ENCODE data around the gene NFIA. TPM values are rescaled to one million over a fixed set of nuclear protein-coding genes. Genes with fewer than 3 reads are reported as not detected.
A peak's percentile ranks its signal among the peaks of the same experiment; 100 is the strongest.

Gene NFIA
- total RNA-seq, 1 donor: 19.7 TPM

DNA sequence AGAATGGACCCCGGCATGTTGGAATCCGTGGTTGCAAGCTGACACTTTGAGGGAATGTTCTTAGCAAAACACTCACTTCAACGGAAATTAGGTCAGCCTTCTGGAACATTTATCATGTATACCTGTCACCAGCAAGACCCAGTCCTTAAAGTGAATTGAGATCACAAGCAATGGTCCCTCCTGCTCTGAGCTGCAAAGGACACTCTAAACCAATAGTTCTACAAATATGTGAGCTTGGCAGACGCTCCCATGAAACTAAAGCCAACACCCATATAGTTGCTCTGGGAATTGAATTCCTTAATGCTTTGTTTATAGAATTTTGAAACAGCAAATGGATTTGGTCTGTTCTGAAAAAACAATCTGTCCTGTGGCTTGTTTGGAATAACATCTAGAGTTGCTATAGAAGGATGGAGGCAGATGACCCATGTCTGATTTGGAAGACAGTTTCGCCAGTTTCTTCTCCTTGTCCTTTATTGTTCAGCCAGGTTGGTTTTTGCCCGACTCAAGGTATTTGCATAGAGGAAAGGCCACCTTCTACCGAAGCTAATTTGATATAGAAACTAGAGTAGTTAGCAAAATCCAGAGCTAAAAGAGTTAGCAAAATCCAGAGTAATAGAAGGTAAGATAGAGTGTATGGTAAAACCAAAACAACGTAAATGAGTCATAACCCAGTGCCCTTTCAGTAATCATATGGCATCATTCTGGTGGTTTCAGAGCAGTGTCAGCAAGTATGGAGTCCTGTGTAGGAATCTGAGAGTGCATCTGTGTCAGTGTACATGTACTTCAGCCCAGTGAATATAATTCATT lies 236.2 kb downstream of the NFIA start:
- DNase-seq (ENCODE audit: low read depth in 2 of 3, low spot score in 2 of 3): peak in 2 of 3 donors; percentile 44 to 68

DNA sequence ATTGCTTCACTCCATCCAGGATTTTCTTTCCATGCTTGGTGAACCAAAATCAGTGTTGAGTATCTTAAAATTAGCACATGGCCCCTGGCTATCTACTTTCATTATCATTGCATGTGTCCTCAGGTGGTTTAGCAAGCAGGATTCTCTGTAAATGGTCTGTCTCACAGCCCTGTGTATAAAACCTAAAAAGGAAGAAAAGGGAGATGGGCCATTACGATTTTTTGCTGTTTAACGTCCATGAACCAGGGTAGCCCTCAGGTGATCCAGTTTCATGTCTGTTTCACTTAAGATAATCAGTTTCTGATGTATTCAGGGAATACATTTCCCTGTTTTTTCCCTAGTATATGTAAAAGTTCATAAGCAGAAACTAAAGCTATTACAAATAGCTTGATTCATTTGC lies 238.2 kb downstream of the NFIA start:
- DNase-seq (ENCODE audit: low read depth in 2 of 3, low spot score in 2 of 3): no peak

- DNase-seq (ENCODE audit: low read depth in 2 of 3, low spot score in 2 of 3): no peak
These were observed 239.8 kb downstream of the NFIA start for GRCh38 chr1:61322008-61322744.

- DNase-seq (ENCODE audit: low read depth in 2 of 3, low spot score in 2 of 3): no peak
These were observed 240.4 kb downstream of the NFIA start for GRCh38 chr1:61322769-61323168.

DNA sequence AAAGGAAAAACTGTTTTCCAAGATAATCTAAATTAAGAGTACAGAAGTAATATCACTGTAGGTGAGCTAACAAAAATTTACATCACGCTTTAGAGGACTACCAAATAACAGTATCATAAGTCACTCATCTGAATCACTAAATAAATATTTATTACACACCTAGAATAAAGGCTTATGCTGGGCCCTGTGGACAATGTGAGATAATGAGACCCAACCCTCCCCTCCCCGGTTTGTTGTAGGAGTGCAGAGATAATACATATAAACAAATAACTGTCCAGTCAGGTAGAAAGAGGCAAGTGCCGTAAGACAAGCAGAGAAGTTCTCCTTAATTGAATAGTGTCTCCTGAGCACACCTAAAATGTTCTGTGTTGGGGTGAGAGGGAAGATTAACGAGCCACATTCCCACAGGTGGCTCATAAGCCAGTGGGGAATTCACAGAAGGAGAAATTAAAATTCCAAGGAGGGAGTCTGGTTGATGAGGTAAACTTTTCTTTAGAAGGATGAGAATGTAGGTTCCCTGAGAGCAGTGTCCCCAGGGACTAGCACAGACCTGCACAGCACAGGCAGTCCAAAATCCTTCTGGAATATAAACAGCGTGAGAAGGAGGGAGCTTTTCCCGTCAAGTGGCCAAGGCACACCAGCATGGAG lies 241.4 kb downstream of the NFIA start:
- DNase-seq (ENCODE audit: low read depth in 2 of 3, low spot score in 2 of 3): no peak

DNA sequence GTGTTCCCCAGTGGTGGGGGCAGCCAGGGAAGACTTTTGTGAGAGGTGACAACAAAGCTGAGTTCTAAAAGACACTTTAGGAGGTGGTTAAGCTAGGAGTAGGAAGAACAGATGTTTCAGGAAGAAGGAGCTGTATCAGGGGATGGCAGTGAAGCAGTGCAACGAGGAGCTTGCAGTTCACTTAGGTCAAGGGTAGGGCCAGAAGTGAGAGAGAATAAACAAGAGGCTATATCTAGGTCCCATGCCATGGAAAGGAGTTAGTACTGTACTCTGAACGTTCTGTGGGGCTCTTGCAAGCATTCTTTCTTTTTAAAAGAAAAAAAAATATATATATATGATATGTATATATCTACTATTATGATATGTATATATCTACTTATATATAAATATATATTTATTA lies 244.4 kb downstream of the NFIA start:
- no peak for DNase-seq (ENCODE audit: low read depth in 2 of 3, low spot score in 2 of 3)

- no peak for DNase-seq (ENCODE audit: low read depth in 2 of 3, low spot score in 2 of 3)
These were observed 245.1 kb downstream of the NFIA start for GRCh38 chr1:61327436-61327835.

DNA sequence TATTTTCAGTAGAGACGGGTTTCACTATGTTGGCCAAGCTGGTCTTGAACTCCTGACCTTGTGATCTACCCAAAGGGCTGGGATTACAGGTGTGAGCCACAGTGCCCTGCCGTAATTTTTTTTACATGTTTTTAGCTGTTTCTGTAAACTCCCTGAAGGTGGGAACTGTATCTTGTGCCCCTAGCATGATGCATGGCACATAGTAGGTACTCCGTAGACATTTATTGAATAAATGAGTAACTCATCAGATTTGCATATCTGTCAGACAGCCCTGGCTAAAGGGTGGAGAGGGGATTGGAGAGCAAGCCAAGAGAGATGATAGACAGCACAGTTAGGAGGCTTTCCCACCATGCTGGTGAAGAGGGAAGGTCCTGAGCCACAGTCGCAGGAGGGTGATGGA lies 247.2 kb downstream of the NFIA start:
- DNase-seq (ENCODE audit: low read depth in 2 of 3, low spot score in 2 of 3): no peak

- DNase-seq (ENCODE audit: low read depth in 2 of 3, low spot score in 2 of 3): no peak
These were observed 247.7 kb downstream of the NFIA start for GRCh38 chr1:61330018-61330417.

DNA sequence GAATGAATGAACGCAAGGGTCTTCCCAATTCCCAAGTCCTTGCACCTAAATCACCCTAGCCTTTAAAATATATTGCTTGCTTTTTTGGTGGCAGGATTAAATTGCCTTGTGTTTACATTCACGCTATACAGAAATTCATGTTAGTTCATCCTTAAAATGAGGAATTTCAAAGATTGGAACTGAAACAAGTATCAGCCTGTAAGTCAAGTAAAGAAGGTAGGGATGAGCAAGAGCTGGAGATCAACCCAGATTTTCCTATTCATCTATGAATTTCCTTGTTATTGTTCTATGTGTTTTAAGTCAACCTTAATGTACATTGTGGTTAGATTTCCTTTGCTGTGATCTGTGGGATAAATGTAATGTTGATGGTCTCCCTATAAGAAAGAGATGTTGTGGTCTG lies 248.2 kb downstream of the NFIA start:
- no peak for DNase-seq (ENCODE audit: low read depth in 2 of 3, low spot score in 2 of 3)

DNA sequence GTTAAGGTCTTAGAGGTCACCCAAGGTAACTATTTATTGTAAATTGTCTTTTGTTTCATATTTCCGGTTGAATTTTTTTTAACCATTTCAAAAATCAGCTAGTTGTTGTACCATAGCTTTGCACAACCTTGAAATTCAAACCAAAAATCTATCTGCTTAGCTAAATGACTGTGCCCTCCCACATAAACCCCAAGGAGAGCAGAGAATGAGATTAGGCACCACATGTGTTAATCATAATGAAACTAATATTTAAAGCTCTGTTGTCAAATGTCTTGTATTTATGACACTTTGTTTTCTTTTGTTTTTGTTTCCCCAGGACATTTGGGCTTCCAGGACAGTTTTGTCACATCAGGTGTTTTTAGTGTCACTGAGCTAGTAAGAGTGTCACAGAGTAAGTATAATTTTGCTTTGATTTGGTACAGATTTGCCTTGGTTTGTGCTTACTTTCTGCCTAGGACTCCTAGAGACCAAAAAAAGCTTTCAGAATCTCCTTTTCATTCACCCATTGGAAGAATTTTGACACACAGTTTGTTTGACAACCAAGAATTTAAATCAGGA lies 249.9 kb downstream of the NFIA start:
- no peak for DNase-seq (ENCODE audit: low read depth in 2 of 3, low spot score in 2 of 3)

GRCh38 chr1:61332796-61333195 lies 250.4 kb downstream of the NFIA start:
- DNase-seq (ENCODE audit: low read depth in 2 of 3, low spot score in 2 of 3): no peak

DNA sequence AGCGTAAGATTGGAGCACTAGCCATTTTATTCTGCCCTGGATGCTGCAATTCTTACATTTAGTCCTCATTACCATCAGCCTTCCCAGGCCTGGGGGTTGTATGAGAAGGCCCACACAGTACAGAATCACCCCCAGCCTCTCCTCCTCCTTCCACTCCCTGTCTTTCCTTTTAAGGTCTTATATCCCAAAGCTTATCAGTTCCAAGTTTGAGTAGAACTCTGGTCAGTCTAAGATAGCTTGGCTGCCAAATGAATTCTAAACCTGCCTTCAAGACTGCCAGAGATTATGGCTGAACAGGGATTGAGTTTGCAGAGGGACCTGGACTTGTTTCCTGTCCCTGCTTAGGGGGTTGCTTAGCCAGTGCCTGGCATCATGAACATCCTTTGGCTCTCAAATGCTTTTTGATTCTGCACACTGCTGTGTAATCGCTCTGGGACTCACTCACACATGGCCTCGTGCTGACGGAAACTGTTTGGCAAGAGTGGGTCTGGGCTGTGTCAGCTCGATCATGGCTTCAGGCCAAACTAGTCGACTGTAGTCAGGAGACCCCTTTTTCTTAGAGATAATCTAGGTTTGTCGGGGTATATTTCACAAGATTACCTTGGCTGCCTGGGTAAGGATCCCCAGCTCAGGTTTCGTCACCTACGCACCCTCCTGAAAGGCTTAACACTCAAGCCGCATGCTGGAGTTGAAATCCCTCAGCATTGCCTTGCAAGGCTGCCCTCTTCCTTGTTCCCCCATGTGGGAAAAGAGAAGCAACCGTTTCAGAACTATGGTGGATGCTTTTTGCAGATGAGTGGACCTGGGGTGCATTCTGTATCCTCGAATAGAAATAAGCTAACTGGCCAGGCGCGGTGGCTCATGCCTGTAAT lies 252.6 kb downstream of the NFIA start:
- DNase-seq (ENCODE audit: low read depth in 2 of 3, low spot score in 2 of 3): no peak

DNA sequence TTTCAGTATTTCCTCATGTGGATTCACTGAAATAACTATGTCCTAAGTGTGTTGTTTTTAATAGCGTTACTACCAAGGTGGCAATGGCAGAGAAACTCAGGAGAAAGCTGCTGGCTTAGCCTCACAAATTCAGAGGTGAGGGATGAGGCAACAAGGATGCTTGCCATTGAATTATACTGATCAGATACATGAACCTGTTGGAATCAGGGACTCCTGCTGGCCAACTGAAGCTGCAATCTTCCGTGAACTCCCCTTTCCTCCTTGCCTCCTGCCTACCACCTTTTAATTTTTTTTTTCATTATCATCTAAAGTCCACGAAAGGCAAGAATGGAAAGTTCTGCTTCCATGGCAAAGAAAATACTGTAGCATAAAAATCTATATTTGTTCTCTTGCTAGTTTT lies 254.7 kb downstream of the NFIA start:
- no peak for DNase-seq (ENCODE audit: low read depth in 2 of 3, low spot score in 2 of 3)

DNA sequence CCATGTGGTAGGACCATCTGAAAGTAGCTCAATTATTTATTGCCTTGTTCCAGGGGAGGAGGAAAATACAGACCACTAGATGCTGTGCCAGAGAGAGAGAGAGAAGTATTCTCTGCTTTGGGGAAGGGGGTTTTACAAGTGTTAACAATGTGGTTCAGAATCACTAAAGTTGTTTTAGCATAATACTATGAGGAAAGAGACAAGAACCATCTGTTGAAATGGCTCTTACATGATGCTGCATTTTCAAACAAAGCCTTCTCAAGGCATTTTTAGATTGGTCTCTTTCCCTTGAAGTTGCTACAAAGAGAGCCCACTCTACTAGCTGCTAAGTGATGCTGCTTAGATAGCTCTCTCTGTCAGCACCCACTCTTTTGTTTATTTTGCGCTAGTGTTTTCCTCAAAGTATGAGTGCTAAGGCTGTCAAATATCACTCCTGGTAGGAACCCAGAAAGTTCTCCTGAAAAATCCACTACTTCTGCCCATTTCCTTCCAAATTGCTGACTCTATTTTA lies 255.1 kb downstream of the NFIA start:
- peak in 1 of 3 donors; percentile 59 for DNase-seq (ENCODE audit: low read depth in 2 of 3, low spot score in 2 of 3)

- DNase-seq (ENCODE audit: low read depth in 2 of 3, low spot score in 2 of 3): peak in 1 of 3 donors; percentile 30
These were observed 255.9 kb downstream of the NFIA start for GRCh38 chr1:61337981-61338848.

DNA sequence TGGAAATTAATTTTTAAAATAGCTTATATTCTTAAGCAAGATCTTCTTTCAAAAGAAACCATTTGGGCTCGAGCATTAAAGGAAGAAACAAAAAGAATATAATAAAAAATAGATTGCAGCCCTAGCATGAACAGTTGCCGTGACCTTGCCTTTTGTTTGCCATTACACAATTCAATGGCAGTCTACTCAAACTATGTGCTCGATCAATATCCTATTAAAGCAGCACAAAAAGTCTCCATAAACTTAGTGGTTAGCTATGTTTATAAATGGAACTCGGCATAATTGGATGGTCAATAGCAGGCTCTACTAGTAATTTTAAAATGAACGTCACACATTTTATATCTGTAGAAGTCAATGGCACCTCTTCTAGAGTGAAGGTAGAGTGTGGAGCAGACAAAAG lies 256.5 kb downstream of the NFIA start:
- DNase-seq (ENCODE audit: low read depth in 2 of 3, low spot score in 2 of 3): no peak

GRCh38 chr1:61341426-61341825 lies 259.1 kb downstream of the NFIA start:
- DNase-seq (ENCODE audit: low read depth in 2 of 3, low spot score in 2 of 3): no peak

DNA sequence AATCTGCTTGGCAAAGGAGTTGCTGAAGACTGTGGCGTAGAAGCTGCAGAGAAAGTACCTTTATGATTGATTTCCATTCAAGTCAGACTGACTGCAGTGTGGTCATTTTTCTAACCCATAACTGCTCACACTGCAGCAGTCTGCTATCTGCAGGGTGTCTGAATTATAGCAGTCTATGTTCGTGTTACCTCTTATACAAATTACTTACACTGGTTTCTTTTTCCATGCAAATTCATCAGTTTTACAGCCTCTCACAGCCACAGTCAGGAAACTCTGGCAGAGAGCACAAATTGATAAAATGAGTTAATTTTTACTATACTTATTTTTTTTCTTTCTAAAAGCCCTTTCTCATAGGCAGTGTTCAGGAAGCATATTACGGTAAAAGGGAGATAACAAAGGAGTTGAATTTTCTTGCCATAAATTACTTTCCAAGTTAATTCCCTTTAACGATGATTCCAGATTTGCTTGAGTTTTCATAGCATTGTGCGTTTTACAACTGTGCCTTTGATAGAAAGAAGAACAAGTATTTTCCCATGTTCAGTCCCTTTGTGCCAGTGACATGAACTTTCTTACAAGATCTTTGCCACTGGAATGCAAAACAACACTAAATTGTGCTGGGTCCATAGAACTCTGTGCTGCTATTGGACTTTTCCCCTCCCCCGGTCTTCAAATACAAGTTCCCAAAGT lies 261.5 kb downstream of the NFIA start:
- DNase-seq (ENCODE audit: low read depth in 2 of 3, low spot score in 2 of 3): peak in 2 of 3 donors; percentile 17 to 48
